Kidney epithelial cell (primary cell): ENCODE data around the gene SETD7. TPM values are rescaled to one million over a fixed set of nuclear protein-coding genes. Genes with fewer than 3 reads are reported as not detected.
"Not testable (repeated sequence)": the region's sequence is repeated elsewhere in the genome, so short reads cannot be mapped to it uniquely, and the experiment has no call there.

Experiments
- DNase-seq: peaks from one replicate; pipeline ENCODE4 v3.0.0-alpha.2; 2010; ENCODE audit warnings: low read depth
- H3K27me3 ChIP-seq: 2 replicates; pipeline ENCODE4 v1.6.0; 2011; ENCODE audit warnings: low read length; ENCODE audit not compliant: control insufficient read depth, insufficient read depth
- H3K36me3 ChIP-seq: 2 replicates; pipeline ENCODE4 v1.5.1; 2011; ENCODE audit warnings: low read length; ENCODE audit not compliant: control insufficient read depth, insufficient read depth
- H3K4me3 ChIP-seq: 2 replicates; pipeline ENCODE4 v1.5.1; 2011; ENCODE audit warnings: low read depth, mild to moderate bottlenecking, control low read depth, low read length
- CTCF ChIP-seq: IDR thresholded peaks from 2 replicates; pipeline ENCODE4 v1.5.1; 2011; ENCODE audit warnings: mild to moderate bottlenecking, moderate library complexity, low read length, control low read depth, inconsistent platforms; ENCODE audit not compliant: insufficient read depth, poor library complexity, severe bottlenecking
- total RNA-seq: library from RNA; depleted of rRNA; stranded (reverse); fragments of >200 nt; gene quantifications from 2 replicates; pipeline ENCODE4 v1.2.3, GENCODE V29; 2015

Gene SETD7
- total RNA-seq, 1 donor from 2014 or later: 37.7 TPM

GRCh38 chr4:139476363-139476762 lies 79.7 kb downstream of the SETD7 start:
- H3K36me3 ChIP-seq: no peaks in the 10 kb centered on the region
- no peak for TF ChIP-seq CTCF
- no peak overlapping the region for H3K4me3 ChIP-seq
- no peaks in the 10 kb centered on the region for H3K27me3 ChIP-seq
- no peak for DNase-seq

- Histone ChIP-seq H3K27me3 (no peaks in the 10 kb centered on the region), H3K4me3 (no peak overlapping the region), H3K36me3 (no peaks in the 10 kb centered on the region)
- no peak for DNase-seq
- no peak for TF ChIP-seq CTCF
Observed at GRCh38 chr4:139472852-139473251, 83.2 kb downstream of the SETD7 start.

- DNase-seq: no peak
- Histone ChIP-seq H3K4me3 (no peak overlapping the region), H3K27me3 (no peaks in the 10 kb centered on the region), H3K36me3 (no peaks in the 10 kb centered on the region)
- TF ChIP-seq CTCF: no peak
Observed at GRCh38 chr4:139470997-139471665, 84.9 kb downstream of the SETD7 start.

- DNase-seq: no peak
- no peak for TF ChIP-seq CTCF
- no peak overlapping the region for H3K4me3 ChIP-seq
- H3K27me3 ChIP-seq: no peaks in the 10 kb centered on the region
- no peaks in the 10 kb centered on the region for H3K36me3 ChIP-seq
Observed at GRCh38 chr4:139470295-139470694, 85.7 kb downstream of the SETD7 start.

GRCh38 chr4:139469869-139470268 lies 86.2 kb downstream of the SETD7 start:
- TF ChIP-seq CTCF: no peak
- Histone ChIP-seq H3K4me3 (no peak overlapping the region), H3K27me3 (no peaks in the 10 kb centered on the region), H3K36me3 (no peaks in the 10 kb centered on the region)
- no peak for DNase-seq

- Histone ChIP-seq H3K4me3 (no peak overlapping the region), H3K27me3 (no peaks in the 10 kb centered on the region), H3K36me3 (no peaks in the 10 kb centered on the region)
- no peak for TF ChIP-seq CTCF
- no peak for DNase-seq
Observed at GRCh38 chr4:139469216-139469615, 86.8 kb downstream of the SETD7 start.

GRCh38 chr4:139468756-139469155 lies 87.3 kb downstream of the SETD7 start:
- not testable (repeated sequence) for H3K27me3 ChIP-seq, H3K4me3 ChIP-seq, DNase-seq, H3K36me3 ChIP-seq
